Pons (tissue), 1 donor: ENCODE results near the gene CCL24.
"Not testable (repeated sequence)": the region's sequence is repeated elsewhere in the genome, so short reads cannot be mapped to it uniquely, and the experiment has no call there.

Experiments
- DNase-seq: peaks from one replicate; pipeline ENCODE4 v3.0.0-alpha.2; 2016; ENCODE audit warnings: low spot score

Gene CCL24, protein sequence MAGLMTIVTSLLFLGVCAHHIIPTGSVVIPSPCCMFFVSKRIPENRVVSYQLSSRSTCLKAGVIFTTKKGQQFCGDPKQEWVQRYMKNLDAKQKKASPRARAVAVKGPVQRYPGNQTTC

DNA sequence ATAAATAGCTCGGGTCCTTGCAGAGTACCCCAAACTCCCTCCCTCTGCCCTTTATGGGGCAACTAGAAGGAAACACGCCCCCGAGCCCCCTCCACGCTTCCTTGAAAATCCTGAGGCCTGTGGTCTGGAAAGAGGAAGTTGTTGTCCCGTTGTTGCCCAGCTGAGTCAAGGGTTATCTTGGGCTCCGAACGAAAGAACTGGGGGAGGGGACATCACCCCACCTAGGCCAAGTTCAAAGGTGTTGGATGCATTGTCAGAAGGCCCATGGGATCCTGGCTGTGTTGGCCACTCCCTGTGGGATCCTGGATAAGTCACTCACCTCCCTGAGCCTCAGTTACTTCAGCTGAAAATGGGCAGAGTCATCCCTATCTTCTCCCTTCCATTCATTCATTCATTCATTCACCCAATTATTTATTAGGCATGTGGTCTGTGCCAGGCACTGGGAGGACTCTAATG is at the start of gene CCL24:
Gene CCL24, minus strand, starts transcription at position 26 of the 456 bp plus-strand sequence. CDS start 91 bp downstream, outside the sequence.
- no peak for DNase-seq

DNA sequence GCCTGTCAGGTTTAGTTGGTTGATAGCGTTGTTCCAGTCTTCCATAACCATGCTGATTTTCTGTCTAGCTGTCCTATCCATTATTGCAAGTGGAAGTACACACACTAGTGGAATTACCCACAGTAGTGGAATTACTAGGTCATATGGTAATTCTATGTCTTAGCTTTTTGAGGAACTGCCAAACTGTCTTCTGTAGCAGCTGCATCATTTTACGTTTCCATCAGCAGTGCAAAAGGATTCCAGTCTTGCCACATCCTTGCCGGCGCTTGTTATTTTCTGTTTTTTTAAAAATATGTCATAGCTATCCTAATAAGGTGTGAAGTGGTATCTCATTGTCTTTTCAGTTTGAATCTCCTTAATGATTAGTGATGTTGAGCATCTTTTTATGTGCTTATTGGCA is 48.0 kb upstream of the CCL24 start:
- no peak for DNase-seq

DNA sequence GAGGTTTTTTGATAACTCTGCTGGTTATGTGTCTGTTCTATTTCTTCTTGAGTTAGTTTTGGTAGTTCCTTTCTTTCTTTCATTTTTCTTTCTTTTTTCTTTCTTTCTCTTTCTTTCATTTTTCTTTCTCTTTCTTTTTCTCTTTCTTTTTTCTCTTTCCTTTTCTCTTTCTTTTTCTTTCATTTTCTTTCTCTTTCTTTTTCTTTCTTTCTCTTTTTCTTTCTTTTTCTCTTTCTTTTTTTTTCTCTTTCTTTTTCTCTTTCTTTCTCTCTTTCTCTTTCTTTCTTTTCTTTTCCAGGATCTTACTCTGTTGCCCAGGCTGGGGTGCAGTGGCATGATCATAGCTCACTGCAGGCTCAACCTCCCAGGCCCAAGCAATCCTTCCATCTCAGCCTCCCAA is 44.8 kb upstream of the CCL24 start:
- no peak for DNase-seq

DNA sequence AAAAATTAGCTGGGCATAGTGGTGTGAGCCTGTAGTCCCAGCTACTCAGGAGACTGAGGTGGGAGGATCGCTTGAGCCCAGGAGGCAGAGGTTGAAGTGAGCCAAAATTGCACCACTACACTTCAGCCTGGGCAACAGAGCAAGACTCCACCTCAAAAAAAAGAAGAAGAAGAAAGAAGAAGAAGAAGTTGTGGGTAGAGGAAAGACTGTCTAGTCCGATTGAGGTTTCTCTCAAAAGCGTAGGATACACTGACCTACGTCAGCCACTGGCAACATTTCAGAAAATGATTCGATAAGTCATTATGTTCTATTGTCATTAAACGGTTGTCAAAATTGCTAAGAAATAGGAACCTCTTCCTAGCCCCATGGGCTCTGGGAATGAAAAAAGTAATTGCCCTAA is 42.9 kb upstream of the CCL24 start:
- DNase-seq, result peak; percentile 22

DNA sequence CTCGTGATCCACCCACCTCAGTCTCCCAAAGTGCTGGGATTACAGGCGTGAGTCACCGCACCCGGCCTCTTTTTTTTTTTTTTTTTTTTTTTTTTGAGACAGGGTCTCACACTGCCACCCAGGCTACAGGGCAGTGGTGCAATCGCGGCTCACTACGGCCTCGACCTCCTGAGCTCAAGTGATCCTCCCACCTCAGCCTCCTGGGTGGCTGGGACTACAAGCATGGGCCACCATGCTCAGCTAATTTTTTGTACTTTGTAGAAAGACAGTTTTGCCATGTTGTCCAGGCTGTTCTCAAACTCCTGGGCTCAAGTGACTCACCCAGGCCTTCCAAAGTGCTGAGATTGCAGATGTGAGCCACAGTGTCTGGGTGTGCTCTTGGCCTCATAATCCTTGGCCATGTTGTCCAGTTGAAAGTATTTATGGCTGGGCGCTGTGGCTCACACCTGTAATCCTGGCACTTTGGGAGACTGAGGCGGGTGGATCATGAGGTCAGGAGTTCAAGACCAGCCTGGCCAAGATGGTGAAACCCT is 41.3 kb upstream of the CCL24 start:
- DNase-seq, result not testable (repeated sequence)

DNA sequence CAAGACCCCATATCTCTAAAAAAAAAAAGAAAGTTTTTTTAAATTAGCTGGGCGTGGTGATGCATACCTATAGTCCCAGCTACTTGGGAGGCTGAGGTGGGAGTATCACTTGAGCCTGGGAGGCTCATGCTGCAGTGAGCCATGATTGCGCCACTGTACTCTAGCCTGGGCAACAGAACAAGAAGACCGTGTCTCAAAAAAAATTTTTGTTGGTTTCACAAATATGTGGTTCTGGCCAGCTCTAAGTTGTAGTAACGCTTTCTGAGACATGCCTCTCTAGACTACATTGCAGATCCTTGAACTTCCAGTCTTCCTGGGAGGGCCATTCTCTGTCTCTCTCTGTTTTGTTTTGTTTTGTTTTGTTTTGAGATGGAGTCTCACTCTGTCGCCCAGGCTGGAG is 40.6 kb upstream of the CCL24 start:
- no peak for DNase-seq

DNA sequence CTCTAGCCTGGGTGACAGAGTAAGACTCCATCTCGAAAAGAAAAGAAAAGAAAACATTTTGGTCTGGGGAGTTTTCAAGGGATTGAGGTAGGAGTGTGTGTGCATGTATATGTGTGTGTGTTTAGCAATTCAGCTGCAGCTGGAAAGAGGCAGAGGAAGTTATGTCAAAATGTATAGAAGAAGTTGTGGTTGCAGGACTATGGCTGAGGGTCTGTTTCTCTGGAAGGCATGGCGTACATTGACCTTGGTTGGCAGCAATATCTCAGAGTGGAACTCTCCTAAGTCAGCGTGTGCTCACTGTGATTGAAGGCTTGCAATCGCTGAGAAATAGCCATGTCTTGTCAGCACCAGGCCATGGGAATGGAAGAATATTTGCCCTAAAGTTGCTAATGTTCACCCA is 36.6 kb upstream of the CCL24 start:
- DNase-seq, result no peak

DNA sequence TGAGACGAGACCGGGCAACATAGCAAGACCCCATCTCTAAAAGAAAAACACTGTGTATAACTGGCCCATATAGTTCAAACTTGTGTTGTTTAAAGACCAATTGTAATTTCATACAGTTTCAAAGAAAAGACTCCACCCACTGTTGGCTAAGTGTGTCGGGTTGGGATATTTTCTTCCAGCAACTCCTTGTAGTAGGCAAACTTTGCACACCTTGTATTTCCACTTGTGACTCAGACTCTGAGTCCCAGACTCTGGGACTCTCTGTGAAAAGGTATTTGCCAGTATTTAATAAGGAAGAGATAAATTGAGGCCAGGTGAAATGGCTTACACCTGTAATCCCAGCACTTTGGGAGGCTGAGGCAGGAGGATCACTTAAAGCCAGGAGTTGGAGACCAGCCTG is 36.0 kb upstream of the CCL24 start:
- no peak for DNase-seq

DNA sequence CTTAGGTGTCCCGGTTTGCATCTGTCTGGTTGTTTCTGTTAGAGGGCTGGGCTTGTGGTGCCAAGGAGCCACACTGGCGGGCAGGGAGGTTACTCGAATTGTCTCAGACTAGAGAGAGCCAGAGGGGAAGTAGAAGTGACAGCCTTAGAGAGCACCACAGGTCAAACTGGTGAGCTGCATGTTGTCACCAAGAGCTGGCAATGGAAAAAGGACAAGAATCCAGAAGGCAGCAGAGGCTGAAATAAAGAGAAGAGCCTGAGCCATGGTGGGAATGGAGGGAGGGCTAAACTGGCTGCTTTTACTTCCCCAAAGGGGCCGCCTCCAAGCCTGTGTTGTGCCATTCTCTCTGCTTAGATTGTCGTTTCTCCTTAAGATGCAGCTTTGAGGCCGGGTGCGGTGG is 34.1 kb upstream of the CCL24 start:
- DNase-seq, result no peak

DNA sequence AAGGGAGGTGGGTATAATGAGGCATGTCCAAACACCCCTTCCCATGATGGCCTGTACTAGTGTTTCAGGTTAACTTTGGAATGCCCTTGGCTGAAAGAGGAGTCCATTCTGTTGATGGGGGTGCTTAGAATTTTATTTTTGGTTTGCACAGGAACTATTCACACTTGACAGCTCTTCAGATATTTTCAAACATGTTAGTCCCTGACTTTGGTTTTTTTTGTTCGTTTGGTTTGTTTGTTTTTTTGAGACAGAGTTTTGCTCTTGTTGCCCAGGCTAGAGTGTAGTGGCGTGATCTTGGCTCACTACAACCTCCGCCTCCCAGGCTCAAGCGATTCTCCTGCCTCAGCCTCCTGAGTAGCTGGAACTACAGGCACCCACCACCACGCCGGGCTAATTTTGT is 31.5 kb upstream of the CCL24 start:
- not testable (repeated sequence) for DNase-seq

DNA sequence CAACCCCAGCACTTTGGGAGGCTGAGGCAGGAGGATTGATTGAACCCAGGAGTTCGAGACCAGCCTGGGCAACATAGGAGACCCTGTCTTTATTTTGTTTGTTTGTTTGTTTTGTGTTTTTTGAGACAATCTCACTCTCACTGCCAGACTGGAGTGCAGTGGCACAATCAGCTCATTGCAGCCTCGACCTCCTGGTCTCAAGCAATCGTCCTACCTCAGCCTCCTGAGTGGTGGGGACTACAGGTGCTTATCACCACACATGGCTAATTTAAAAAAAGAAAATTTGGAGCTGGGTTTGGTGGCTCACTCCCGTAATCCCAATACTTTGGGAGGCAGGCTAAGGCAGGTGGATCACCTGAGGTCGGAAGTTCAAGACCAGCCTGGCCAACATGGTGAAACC is 30.6 kb upstream of the CCL24 start:
- DNase-seq, result no peak

DNA sequence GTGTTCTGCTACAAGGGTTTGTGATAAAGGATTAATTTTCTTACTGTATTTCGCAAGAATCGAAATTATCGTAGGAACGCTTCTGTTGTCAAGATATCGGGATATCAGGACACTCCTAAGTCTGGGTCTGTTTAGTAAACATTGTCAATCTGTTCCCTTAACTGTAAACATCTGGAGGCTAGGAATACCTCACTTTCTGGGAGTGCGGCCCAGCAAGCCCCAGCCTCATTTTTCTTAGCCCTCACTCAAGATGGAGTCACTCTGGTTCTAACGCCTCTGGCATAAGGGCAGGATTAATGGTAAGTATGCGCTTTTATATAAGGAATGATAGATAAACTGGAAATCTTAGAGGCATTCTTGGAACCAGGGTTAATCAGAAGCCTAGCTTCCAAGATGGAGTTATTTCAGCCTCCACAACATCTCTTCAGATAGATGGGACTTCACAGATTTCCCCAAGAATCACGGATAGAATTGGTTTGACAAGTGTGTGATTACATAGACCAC is 30.1 kb upstream of the CCL24 start:
- no peak for DNase-seq

DNA sequence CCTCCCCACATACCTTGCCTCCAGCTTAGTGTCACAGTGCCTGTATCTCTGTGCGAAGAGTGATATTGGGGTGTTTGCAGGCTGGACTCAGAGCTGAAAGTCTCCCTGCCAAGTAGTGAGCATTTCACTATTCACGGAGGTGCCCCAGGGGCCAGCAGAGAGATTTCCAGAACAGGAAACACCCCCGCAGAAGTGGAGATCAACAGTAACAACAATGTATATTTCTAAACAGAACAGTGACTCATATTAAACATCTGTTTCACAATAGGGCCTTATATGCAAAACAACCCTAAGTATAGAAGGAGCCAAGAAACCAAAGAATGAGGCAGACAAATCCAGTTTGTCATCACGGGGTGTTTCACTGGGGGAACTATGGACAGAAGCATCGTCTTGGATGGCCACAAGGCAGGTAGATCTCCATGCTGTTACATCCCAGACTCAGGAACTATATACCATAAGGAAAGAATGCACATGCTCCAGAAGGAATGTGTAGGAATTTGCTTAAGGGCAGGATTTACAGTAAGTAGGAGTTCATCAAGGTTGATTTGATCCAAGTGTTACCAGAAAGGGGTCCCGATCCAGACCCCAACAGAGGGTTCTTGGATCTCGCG is 29.3 kb upstream of the CCL24 start:
- DNase-seq, result peak; percentile 38

DNA sequence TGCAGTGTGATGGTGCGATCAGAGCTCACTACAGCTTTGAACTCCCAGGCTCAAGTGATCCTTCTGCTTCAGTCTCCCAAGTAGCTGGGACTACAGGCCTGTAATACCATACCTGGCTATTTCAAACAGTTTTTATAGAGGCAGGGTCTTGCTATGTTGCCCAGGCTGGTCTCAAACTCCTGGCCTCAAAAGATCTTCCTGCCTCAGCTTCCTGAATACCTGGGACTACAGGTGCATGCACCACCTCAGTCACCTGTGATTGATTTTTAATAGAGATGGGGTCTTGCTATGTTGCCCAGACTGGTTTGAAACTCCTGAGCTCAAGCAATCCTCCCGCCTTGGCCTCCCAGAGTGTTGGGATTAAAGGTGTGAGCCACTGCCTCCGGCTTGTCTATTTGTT is 26.4 kb upstream of the CCL24 start:
- DNase-seq, result no peak

DNA sequence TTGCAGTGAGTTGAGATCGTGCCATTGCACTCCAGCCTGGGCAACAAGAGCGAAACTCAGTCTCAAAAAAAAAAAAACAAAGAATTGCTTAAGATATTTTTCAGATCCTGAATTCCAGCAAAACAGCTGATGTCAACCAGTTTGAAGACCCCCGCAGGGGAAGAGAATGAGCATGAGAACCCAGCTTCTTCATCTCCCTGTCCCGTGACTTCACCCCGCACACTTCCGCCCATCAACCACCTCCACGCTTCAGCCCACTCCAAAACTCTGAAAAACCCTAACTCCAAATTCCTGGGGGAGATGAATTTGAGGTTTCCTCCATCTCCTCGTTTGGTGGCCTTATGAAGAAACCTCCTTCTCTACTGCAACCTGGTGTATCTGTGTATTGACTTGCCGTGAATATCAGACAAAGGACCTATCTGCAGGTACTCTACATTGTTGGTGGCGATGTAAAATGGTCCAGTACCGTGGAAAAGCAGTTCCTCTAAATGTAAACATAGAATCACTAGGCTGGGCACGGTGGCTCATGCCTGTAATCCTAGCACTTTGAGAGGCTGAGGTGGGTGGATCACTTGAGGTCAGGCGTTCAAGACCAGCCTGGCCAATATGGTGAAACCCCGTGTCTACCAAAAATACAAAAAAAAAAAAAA is 24.8 kb upstream of the CCL24 start:
- not testable (repeated sequence) for DNase-seq

DNA sequence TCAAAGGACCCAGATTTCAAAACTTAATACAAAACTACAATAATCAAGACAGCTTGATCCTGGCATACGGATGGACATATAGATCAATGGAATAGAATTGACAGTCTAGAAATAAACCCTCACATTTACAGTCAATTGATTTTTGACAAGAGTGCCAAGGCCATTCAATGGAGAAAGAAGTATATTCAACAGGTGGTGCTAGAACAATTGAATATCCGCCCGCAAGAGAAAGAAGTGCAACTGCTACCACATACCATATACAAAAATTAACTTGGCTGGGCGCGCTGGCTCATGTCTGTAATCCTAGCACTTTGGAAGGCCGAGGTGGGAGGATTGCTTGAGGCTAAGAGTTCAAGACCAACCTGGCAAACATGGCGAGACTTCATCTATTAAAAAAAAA is 23.2 kb upstream of the CCL24 start:
- DNase-seq, result no peak

DNA sequence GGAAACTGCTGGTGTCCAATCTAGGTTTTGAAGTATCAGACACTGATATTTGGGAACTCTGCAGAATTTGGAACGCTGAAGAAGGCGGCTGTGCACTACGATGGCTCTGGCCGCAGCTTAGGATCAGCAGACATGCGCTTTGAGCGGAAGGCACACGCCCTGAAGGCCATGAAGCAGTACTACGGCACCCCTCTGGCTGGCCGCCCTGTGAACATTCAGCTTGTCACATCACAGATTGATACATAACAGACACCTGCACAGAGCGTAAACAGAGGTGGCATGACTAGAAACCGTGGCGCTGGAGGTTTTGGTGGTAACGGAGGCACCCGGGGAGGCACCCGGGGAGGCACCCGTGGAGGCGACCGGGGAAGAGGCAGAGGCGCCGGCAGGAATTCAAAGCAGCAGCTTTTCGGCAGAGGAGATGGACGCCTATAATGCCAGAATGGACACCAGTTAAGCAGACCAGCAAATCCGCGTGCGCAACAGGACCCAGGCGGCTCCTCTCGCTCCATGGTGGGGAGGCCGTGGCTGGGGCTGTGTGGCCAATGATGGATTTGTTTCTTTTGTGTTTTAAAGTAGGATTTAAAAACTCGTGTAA is 22.2 kb upstream of the CCL24 start:
- DNase-seq, result no peak

DNA sequence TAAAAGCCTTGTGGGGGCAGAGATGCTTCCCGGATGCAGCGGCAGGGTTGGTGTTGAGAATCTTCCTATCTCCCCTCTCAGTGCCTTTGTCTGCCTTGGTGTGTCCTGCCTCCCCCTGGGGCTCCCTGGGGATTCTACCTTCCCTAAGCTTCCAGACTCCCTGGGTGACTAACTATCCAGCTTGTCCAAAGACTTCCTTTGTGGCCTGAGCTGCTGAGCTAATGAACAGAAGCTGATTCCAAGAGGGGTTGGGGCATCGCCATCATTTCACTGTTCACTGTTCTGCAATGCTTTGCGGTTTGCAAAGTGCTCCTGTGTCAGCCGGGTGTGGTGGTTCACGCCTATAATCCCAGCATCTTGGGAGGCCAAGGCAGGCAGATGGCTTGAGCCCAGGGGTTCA is 20.1 kb upstream of the CCL24 start:
- not testable (repeated sequence) for DNase-seq

DNA sequence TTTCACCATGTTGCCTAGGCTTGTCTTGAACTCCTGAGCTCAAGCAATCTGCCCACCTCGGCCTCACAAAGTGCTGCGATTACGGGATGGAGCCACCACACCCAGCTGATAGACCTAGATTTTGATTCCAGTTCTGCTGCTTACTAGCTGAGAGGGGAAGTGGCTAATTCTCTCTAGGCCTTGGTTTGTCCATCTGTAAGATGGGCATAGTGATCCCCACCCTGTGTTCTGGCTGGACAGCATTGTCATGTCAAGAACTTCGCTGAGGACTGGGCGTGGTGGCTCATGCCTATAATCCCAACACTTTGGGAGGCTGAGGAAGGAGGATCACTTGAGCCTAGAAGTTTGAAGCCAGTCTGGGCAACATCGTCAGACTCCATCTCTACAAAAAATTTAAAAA is 17.4 kb upstream of the CCL24 start:
- no peak for DNase-seq

DNA sequence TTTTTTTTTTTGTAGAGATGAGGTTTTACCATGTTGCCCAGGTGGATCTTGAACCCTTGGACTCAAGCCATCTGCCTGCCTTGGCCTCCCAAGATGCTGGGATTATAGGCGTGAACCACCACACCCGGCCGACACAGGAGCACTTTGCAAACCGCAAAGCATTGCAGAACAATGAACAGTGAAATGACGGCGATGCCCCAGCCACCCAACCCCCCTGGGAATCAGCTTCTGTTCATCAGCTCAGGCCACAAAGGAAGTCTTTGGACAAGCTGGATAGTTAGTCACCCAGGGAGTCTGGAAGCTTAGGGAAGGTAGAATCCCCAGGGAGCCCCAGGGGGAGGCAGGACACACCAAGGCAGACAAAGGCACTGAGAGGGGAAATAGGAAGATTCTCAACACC is 16.1 kb upstream of the CCL24 start:
- DNase-seq, result not testable (repeated sequence)

DNA sequence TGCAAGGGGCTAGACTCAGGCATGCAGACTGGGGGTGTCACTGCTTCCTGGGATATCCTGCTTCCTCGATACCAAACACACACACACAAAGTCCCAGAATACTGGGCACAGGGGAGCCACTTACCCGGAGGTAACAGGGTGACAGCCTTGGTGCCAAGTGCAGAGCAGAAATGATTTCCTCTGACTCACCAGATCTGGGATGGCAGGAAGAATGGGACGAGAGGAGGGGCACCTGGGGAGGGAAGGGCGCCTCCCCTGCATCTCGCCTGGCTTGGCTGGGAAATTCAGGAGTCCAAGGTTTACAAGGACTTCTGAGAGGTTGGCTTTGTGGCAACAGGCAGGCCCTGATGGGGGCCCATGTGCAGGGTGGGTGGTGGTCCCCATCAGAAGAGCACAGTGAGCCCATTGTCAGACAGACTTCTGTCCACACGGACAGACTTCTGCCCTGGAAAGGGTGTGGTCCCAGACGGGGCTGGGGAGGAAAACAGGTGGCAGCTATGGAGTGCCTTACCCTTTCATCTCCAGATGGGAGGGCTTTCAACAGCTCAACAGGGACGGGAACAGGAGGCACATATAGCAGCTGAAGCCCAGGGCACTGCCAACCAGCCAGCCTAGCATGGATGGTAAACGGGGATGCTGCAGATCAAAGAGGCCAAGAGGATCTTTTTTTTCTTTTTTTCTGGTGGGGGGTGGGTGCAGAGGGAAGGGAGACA is 9.7 kb upstream of the CCL24 start:
- DNase-seq, result no peak

DNA sequence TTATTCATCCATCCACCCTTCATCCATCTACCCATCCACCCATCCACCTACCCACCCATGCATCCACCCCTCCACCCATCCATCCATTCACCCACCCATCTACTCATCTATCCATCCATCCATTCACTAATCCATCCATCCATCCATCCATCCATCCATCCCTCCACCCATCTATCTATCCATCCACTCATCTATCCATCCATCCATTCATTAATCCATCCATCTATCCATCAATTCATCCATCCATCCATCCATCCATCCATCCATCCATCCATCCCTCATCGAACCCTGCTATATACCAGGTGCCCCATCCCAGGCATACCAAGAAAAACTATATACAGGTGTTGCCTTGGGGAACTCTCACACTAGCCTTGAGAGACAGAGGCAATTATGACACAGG is 7.1 kb upstream of the CCL24 start:
- no peak for DNase-seq
